IMR-90 (cell line): ENCODE results near the gene MYDGF.

ENCODE experiments used
- BHLHE40 ChIP-seq: fragments of 150-350 bp; IDR thresholded peaks from 2 replicates; pipeline ENCODE4 v1.6.1; 2016; ENCODE audit warnings: mild to moderate bottlenecking, low read depth, low read length
- CEBPB ChIP-seq: IDR thresholded peaks from 2 replicates; pipeline ENCODE4 v1.6.1; 2012; ENCODE audit warnings: low read depth, low read length, improper control_type of control experiment
- MAFK ChIP-seq: IDR thresholded peaks from 2 replicates; pipeline ENCODE4 v1.6.1; 2012; ENCODE audit warnings: low read depth, low read length, improper control_type of control experiment
- MXI1 ChIP-seq: IDR thresholded peaks from 2 replicates; pipeline ENCODE4 v1.6.1; 2012; ENCODE audit warnings: low read depth, mild to moderate bottlenecking, low read length, moderate library complexity, borderline replicate concordance
- POLR2A ChIP-seq: IDR thresholded peaks from 2 replicates; pipeline ENCODE4 v1.6.1; 2012; ENCODE audit warnings: mild to moderate bottlenecking, low read depth, low read length
- RAD21 ChIP-seq: IDR thresholded peaks from 2 replicates; pipeline ENCODE4 v1.6.1; 2012; ENCODE audit warnings: low read length, improper control_type of control experiment
- RCOR1 ChIP-seq: IDR thresholded peaks from 2 replicates; pipeline ENCODE4 v1.6.1; 2012; ENCODE audit warnings: mild to moderate bottlenecking, low read length, improper control_type of control experiment; ENCODE audit not compliant: insufficient replicate concordance
- SMC3 ChIP-seq: fragments of 150-350 bp; IDR thresholded peaks from 2 replicates; pipeline ENCODE4 v1.6.1; 2016; ENCODE audit warnings: low read depth, mild to moderate bottlenecking, antibody characterized with exemption, low read length, moderate library complexity
- TF ChIP-seq, protein P1 (sequence below): conservative IDR thresholded peaks from 2 replicates; pipeline ENCODE4 v1.5.1; 2012; ENCODE audit warnings: mild to moderate bottlenecking, low read depth, low read length, improper control_type of control experiment
- TF ChIP-seq, protein P2 (sequence below): fragments of 150-350 bp; IDR thresholded peaks from 2 replicates; pipeline ENCODE4 v1.6.1; 2017; ENCODE audit warnings: mild to moderate bottlenecking, antibody characterized with exemption, low read length, low read depth

DNA sequence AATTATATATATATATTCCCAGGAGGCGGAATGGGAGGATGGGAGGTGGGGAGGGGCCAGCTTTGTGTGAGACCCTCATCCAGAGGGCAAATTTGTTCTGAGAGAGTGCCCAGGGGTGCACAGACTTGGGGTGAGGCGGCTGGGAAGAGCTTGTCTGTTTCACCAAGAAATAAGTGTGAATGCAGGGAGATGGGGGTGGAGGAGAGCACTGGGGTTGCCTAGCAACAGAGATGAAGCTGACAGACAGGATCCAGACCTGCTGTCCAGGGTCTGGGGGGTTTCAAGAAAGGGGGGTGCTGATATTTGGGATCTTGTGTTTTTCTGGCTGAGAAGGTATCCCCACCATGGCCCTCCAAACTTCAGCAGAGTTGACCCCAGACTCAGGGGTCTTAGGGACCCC is 49.5 kb downstream of the MYDGF start:
- TF ChIP-seq, protein P1, sequence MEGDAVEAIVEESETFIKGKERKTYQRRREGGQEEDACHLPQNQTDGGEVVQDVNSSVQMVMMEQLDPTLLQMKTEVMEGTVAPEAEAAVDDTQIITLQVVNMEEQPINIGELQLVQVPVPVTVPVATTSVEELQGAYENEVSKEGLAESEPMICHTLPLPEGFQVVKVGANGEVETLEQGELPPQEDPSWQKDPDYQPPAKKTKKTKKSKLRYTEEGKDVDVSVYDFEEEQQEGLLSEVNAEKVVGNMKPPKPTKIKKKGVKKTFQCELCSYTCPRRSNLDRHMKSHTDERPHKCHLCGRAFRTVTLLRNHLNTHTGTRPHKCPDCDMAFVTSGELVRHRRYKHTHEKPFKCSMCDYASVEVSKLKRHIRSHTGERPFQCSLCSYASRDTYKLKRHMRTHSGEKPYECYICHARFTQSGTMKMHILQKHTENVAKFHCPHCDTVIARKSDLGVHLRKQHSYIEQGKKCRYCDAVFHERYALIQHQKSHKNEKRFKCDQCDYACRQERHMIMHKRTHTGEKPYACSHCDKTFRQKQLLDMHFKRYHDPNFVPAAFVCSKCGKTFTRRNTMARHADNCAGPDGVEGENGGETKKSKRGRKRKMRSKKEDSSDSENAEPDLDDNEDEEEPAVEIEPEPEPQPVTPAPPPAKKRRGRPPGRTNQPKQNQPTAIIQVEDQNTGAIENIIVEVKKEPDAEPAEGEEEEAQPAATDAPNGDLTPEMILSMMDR: no peak
- no peak for TF ChIP-seq CEBPB
- TF ChIP-seq RAD21: no peak
- TF ChIP-seq SMC3: no peak
- no peak for TF ChIP-seq POLR2A
- no peak for TF ChIP-seq MAFK
- TF ChIP-seq RCOR1: no peak
- no peak for TF ChIP-seq MXI1
- TF ChIP-seq, protein P2, sequence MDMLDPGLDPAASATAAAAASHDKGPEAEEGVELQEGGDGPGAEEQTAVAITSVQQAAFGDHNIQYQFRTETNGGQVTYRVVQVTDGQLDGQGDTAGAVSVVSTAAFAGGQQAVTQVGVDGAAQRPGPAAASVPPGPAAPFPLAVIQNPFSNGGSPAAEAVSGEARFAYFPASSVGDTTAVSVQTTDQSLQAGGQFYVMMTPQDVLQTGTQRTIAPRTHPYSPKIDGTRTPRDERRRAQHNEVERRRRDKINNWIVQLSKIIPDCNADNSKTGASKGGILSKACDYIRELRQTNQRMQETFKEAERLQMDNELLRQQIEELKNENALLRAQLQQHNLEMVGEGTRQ: no peak
- no peak for TF ChIP-seq BHLHE40
